ENCODE data around the gene MYO15B. TPM values are rescaled to one million over a fixed set of nuclear protein-coding genes. Genes with fewer than 3 reads are reported as not detected.

The MYO15B gene
- total and polyA plus RNA-seq, 2 of the 13 experiments (the other 11 are each of a cell fraction or from before 2014, with no cell fraction given), result 2.8 to 8.1 TPM

DNA sequence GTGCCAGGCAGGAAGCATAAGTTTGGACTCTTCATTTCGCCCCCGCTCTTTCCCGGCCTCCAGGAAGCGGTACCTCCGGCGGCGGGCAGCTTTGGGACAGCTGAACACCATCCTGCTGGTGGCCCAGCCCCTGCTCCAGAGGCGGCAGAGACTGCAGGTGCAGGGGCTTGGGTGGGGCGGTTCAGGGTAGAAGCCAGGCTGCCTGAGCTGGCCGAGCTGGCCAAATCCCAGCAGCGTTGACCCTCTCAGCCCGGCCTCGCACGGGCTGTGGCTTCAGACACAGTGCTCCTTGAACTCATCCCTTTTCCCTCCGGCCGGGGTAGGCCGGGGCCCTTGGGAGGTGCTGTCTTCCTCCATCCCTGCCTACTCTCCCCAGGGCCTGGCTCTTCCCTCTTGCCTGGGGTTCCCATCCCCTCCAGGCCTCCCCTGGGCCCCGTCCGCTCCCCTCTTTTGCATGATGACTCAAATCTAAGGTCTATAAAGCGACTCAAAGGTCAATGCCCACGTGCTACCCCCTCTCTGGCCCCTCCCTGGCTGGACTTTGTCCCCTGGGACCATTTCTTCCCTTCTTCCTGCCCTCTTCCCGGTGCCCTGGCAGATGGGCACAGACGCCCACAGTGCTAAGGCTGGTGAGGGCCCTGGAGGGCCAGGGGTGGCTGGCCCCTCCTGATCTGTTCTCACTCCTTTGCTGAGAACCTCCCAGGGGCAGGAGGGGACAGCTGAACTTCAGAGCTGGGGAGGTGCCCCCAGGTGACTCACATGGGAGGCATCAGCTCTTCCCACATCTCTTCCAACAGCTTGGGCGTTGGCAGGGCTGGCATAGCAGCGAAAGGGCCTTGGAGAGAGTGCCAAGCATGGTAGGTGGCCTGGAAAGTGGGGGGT, 22.7 kb downstream of the MYO15B start (continued):
- TF ChIP-seq SMARCC2 (IDR thresholded peaks at IDR 0.05) (no peak), PHB2 (IDR thresholded peaks at IDR 0.05; ENCODE audit: partially characterized antibody) (no peak), XRCC5 (optimal IDR thresholded peaks at IDR 0.05; ENCODE audit: low read length) (peak; percentile 64), SIX4 (CRISPR knock-in tag; IDR thresholded peaks at IDR 0.05) (no peak), ZNF577 (CRISPR knock-in tag; IDR thresholded peaks at IDR 0.05; ENCODE audit: borderline replicate concordance, low read depth) (no peak), DMAP1 (CRISPR knock-in tag; IDR thresholded peaks at IDR 0.05) (peak; percentile 49; the same call in 1 of the 2 replicates), ATRX (CRISPR knock-in tag; IDR thresholded peaks at IDR 0.05; ENCODE audit: borderline replicate concordance) (no peak), ZC3H4 (CRISPR knock-in tag; IDR thresholded peaks at IDR 0.05; ENCODE audit: borderline replicate concordance) (no peak), HMG20A (CRISPR knock-in tag; IDR thresholded peaks at IDR 0.05; ENCODE audit: borderline replicate concordance) (no peak; the same call in 1 of the 2 replicates), HMG20B (CRISPR knock-in tag; conservative IDR thresholded peaks at IDR 0.05) (no peak), AHR (CRISPR knock-in tag; IDR thresholded peaks at IDR 0.05) (no peak), ZNF354B (CRISPR knock-in tag; IDR thresholded peaks at IDR 0.05) (no peak), ZNF101 (CRISPR knock-in tag; IDR thresholded peaks at IDR 0.05; ENCODE audit: borderline replicate concordance, low read depth) (no peak)
- TF ChIP-seq, protein P1, sequence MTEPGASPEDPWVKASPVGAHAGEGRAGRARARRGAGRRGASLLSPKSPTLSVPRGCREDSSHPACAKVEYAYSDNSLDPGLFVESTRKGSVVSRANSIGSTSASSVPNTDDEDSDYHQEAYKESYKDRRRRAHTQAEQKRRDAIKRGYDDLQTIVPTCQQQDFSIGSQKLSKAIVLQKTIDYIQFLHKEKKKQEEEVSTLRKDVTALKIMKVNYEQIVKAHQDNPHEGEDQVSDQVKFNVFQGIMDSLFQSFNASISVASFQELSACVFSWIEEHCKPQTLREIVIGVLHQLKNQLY (CRISPR knock-in tag; IDR thresholded peaks at IDR 0.05), result peak; percentile 84; the same call in 1 of the 2 replicates
- TF ChIP-seq, protein P2, sequence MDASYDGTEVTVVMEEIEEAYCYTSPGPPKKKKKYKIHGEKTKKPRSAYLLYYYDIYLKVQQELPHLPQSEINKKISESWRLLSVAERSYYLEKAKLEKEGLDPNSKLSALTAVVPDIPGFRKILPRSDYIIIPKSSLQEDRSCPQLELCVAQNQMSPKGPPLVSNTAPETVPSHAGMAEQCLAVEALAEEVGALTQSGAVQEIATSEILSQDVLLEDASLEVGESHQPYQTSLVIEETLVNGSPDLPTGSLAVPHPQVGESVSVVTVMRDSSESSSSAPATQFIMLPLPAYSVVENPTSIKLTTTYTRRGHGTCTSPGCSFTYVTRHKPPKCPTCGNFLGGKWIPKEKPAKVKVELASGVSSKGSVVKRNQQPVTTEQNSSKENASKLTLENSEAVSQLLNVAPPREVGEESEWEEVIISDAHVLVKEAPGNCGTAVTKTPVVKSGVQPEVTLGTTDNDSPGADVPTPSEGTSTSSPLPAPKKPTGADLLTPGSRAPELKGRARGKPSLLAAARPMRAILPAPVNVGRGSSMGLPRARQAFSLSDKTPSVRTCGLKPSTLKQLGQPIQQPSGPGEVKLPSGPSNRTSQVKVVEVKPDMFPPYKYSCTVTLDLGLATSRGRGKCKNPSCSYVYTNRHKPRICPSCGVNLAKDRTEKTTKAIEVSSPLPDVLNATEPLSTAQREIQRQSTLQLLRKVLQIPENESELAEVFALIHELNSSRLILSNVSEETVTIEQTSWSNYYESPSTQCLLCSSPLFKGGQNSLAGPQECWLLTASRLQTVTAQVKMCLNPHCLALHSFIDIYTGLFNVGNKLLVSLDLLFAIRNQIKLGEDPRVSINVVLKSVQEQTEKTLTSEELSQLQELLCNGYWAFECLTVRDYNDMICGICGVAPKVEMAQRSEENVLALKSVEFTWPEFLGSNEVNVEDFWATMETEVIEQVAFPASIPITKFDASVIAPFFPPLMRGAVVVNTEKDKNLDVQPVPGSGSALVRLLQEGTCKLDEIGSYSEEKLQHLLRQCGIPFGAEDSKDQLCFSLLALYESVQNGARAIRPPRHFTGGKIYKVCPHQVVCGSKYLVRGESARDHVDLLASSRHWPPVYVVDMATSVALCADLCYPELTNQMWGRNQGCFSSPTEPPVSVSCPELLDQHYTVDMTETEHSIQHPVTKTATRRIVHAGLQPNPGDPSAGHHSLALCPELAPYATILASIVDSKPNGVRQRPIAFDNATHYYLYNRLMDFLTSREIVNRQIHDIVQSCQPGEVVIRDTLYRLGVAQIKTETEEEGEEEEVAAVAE (CRISPR knock-in tag; IDR thresholded peaks at IDR 0.05; ENCODE audit: borderline replicate concordance), result no peak
- TF ChIP-seq, protein P3, sequence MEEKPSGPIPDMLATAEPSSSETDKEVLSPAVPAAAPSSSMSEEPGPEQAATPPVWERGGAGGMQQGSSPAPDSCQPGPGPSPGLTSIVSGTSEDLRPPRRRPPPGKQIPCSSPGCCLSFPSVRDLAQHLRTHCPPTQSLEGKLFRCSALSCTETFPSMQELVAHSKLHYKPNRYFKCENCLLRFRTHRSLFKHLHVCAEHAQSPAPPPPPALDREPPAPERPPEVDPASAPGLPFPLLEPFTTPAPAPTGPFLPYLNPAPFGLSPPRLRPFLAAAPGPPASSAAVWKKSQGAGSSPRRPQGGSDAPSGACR (CRISPR knock-in tag; IDR thresholded peaks at IDR 0.05), result no peak
- TF ChIP-seq, protein P4, sequence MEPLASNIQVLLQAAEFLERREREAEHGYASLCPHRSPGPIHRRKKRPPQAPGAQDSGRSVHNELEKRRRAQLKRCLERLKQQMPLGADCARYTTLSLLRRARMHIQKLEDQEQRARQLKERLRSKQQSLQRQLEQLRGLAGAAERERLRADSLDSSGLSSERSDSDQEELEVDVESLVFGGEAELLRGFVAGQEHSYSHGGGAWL (CRISPR knock-in tag; IDR thresholded peaks at IDR 0.05), result no peak
- TF ChIP-seq, protein P5, sequence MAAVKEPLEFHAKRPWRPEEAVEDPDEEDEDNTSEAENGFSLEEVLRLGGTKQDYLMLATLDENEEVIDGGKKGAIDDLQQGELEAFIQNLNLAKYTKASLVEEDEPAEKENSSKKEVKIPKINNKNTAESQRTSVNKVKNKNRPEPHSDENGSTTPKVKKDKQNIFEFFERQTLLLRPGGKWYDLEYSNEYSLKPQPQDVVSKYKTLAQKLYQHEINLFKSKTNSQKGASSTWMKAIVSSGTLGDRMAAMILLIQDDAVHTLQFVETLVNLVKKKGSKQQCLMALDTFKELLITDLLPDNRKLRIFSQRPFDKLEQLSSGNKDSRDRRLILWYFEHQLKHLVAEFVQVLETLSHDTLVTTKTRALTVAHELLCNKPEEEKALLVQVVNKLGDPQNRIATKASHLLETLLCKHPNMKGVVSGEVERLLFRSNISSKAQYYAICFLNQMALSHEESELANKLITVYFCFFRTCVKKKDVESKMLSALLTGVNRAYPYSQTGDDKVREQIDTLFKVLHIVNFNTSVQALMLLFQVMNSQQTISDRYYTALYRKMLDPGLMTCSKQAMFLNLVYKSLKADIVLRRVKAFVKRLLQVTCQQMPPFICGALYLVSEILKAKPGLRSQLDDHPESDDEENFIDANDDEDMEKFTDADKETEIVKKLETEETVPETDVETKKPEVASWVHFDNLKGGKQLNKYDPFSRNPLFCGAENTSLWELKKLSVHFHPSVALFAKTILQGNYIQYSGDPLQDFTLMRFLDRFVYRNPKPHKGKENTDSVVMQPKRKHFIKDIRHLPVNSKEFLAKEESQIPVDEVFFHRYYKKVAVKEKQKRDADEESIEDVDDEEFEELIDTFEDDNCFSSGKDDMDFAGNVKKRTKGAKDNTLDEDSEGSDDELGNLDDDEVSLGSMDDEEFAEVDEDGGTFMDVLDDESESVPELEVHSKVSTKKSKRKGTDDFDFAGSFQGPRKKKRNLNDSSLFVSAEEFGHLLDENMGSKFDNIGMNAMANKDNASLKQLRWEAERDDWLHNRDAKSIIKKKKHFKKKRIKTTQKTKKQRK (IDR thresholded peaks at IDR 0.05; ENCODE audit: low read length), result no peak
- TF ChIP-seq, protein P6, sequence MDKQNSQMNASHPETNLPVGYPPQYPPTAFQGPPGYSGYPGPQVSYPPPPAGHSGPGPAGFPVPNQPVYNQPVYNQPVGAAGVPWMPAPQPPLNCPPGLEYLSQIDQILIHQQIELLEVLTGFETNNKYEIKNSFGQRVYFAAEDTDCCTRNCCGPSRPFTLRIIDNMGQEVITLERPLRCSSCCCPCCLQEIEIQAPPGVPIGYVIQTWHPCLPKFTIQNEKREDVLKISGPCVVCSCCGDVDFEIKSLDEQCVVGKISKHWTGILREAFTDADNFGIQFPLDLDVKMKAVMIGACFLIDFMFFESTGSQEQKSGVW (CRISPR knock-in tag; IDR thresholded peaks at IDR 0.05; ENCODE audit: borderline replicate concordance), result no peak

Measured in HepG2 (cell line).